Nephron (organoid): ENCODE results near the gene CFL1.

Experiments used
- H3K27ac Mint-ChIP-seq, 3 experiments: 2 replicates each; pipeline ENCODE4 v1.8.0; 2020; ENCODE audit warnings: mixed read lengths in 3 of 3, mild to moderate bottlenecking in 2 of 3, moderate library complexity in 1 of 3
- H3K27me3 Mint-ChIP-seq: 2 replicates; pipeline ENCODE4 v1.8.0; 2021; ENCODE audit warnings: low read depth, mild to moderate bottlenecking, moderate library complexity, mixed read lengths
- H3K36me3 Mint-ChIP-seq: 2 replicates; pipeline ENCODE4 v1.8.0; 2020; ENCODE audit warnings: low read depth, mixed read lengths
- H3K4me1 Mint-ChIP-seq: 2 replicates; pipeline ENCODE4 v1.8.0; 2020; ENCODE audit warnings: mixed read lengths
- H3K4me3 Mint-ChIP-seq, 3 experiments: 2 replicates each; pipeline ENCODE4 v1.8.0; 2020; ENCODE audit warnings: mild to moderate bottlenecking in 3 of 3, mixed read lengths in 3 of 3, moderate library complexity in 2 of 3
- H3K9me3 Mint-ChIP-seq: 2 replicates; pipeline ENCODE4 v1.8.0; 2020; ENCODE audit warnings: mixed read lengths
- CTCF ChIP-seq, 3 experiments: fragments of 200-600 bp; sonication (generic); IDR thresholded peaks; one replicate each; pipeline ENCODE4 v1.5.0; 2021; ENCODE audit warnings: antibody characterized with exemption in 3 of 3; ENCODE audit not compliant: unreplicated experiment in 3 of 3

The CFL1 gene

GRCh38 chr11:65863889-65864705, 6.1 kb upstream of the CFL1 start:
- H3K36me3 Mint-ChIP-seq: peaks cover 34% of the 10 kb centered on the region
- H3K27ac Mint-ChIP-seq: no peak overlapping the region
- TF ChIP-seq CTCF (IDR thresholded peaks at IDR 0.05; ENCODE audit: unreplicated experiment in 3 of 3): no peak
- no peaks in the 10 kb centered on the region for H3K27me3 Mint-ChIP-seq
- no peaks in the 10 kb centered on the region for H3K9me3 Mint-ChIP-seq
- peaks cover 10% of the 10 kb centered on the region for H3K4me1 Mint-ChIP-seq
- no peak overlapping the region for H3K4me3 Mint-ChIP-seq

- Mint-ChIP-seq H3K36me3 (peaks cover 33% of the 10 kb centered on the region), H3K27ac (no peak overlapping the region), H3K9me3 (no peaks in the 10 kb centered on the region), H3K4me1 (peaks cover 14% of the 10 kb centered on the region), H3K4me3 (peak overlapping the region; percentile 52 to 93 (median 79)), H3K27me3 (no peaks in the 10 kb centered on the region)
- no peak for TF ChIP-seq CTCF (IDR thresholded peaks at IDR 0.05; ENCODE audit: unreplicated experiment in 3 of 3)
Observed at GRCh38 chr11:65862941-65863888, 5.2 kb upstream of the CFL1 start.

- peaks cover 15% of the 10 kb centered on the region for H3K4me1 Mint-ChIP-seq
- peaks cover 23% of the 10 kb centered on the region for H3K36me3 Mint-ChIP-seq
- H3K4me3 Mint-ChIP-seq: peak overlapping the region; percentile 52 to 93 (median 79)
- no peaks in the 10 kb centered on the region for H3K9me3 Mint-ChIP-seq
- TF ChIP-seq CTCF (IDR thresholded peaks at IDR 0.05; ENCODE audit: unreplicated experiment in 3 of 3): no peak
- no peaks in the 10 kb centered on the region for H3K27me3 Mint-ChIP-seq
- H3K27ac Mint-ChIP-seq: no peak overlapping the region
Observed at GRCh38 chr11:65862191-65862735, 4.3 kb upstream of the CFL1 start.

- Mint-ChIP-seq H3K27me3 (no peaks in the 10 kb centered on the region), H3K4me1 (peaks cover 17% of the 10 kb centered on the region), H3K36me3 (peaks cover 19% of the 10 kb centered on the region), H3K4me3 (peak overlapping the region; percentile 90 to 93 (median 92)), H3K27ac (peak overlapping the region; percentile 78 to 99 (median 97)), H3K9me3 (no peaks in the 10 kb centered on the region)
- TF ChIP-seq CTCF (IDR thresholded peaks at IDR 0.05; ENCODE audit: unreplicated experiment in 3 of 3): no peak
Observed at GRCh38 chr11:65861533-65862183, 3.7 kb upstream of the CFL1 start.

GRCh38 chr11:65861165-65861505, 3.2 kb upstream of the CFL1 start:
- peak overlapping the region; percentile 78 to 99 (median 97) for H3K27ac Mint-ChIP-seq
- no peak for TF ChIP-seq CTCF (IDR thresholded peaks at IDR 0.05; ENCODE audit: unreplicated experiment in 3 of 3)
- peaks cover 23% of the 10 kb centered on the region for H3K36me3 Mint-ChIP-seq
- H3K9me3 Mint-ChIP-seq: no peaks in the 10 kb centered on the region
- H3K27me3 Mint-ChIP-seq: no peaks in the 10 kb centered on the region
- H3K4me1 Mint-ChIP-seq: peaks cover 22% of the 10 kb centered on the region
- H3K4me3 Mint-ChIP-seq: peak overlapping the region; percentile 90 to 93 (median 92)
